ENCODE measurements around the gene GNAI2.

GRCh38 chr3:50237133-50237651 lies 1.2 kb downstream of the GNAI2 start:
- TF ChIP-seq ZNF274 (IDR thresholded peaks at IDR 0.05; ENCODE audit: low read depth, low read length) = no peak
- TF ChIP-seq SUZ12 (IDR thresholded peaks at IDR 0.05; ENCODE audit: extremely low read depth, insufficient read depth, insufficient read length) = no peak
